D341Med (cell line): Measurements from ENCODE around the gene RAD51B.
"Not testable (repeated sequence)": the region's sequence is repeated elsewhere in the genome, so short reads cannot be mapped to it uniquely, and the experiment has no call there.

Experiments used
- DNase-seq: peaks from one replicate; pipeline ENCODE4 v3.0.0; 2012; ENCODE audit warnings: low spot score

Gene RAD51B

DNA sequence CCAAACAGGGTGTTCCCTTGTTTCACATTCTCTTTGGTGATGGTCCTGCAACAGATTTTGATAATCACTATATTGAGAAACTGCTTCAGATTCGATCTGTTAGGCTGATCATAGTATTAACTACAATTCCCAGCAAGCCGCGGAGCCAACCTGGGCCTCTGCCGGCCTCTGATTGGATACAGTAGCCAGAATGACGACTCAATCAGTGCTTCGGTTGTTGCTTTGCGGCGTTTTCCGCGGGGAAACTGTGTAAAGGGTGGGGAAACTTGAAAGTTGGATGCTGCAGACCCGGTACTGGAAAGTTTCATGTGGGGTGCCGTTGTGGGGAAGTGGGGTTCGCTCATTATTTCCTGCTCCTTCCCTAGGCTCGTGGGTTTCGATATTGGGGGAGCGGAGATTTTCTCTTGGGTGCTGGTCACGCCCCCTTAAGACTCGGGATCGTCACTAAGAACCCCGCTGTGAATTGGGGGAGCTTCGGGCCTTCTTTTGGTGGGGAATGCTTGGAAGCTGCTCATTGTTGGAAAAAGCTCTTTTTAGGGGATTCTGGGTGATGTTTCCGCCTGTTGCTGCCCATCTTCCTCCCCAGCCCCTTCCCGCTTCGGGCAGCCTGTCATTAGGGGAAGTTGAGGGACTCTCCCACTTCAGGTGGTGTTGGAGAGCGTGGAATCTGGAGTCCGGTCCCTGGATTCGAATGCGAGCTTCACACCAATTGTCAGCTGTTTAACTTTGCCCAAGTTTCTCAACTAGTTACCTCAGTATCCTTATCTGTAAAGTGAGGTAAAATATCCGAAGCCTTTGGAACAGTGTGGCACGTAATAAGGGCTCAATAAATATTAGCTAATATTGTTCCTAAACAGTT, at the start of gene RAD51B:
TSS of gene RAD51B (plus strand) at position 217 of the 859 bp plus-strand sequence.
- DNase-seq = peak; percentile 90

DNA sequence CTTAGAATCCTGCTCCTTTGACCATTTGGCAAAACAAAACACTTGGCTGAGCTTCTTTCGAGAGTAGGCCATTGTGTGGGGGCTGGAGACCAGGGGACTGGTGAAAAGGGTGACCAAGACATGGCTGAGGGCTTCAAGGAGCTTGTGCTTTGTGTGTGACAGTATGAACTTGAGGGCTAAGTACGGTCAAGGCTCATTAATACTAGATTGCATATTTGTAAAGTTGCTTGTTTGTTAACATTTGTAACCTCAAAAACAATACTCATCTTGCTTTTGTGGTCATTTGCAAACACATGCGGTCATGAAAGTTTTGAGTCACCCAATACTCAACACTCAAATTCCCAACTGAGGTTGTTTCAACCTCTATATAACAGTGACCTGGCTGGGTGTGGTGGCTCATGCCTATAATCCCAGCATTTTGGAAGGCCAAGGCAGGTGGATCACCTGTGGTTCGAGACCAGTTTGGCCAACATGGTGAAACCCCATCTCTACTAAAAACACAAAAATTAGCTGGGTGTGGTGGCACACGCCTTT, 45.7 kb upstream of the RAD51B start:
- no peak for DNase-seq

- no peak for DNase-seq
These were observed 42.8 kb upstream of the RAD51B start for GRCh38 chr14:67776653-67777322.

- no peak for DNase-seq
These were observed 40.8 kb upstream of the RAD51B start for GRCh38 chr14:67778792-67779191.

GRCh38 chr14:67782090-67782489, 37.5 kb upstream of the RAD51B start:
- no peak for DNase-seq

DNA sequence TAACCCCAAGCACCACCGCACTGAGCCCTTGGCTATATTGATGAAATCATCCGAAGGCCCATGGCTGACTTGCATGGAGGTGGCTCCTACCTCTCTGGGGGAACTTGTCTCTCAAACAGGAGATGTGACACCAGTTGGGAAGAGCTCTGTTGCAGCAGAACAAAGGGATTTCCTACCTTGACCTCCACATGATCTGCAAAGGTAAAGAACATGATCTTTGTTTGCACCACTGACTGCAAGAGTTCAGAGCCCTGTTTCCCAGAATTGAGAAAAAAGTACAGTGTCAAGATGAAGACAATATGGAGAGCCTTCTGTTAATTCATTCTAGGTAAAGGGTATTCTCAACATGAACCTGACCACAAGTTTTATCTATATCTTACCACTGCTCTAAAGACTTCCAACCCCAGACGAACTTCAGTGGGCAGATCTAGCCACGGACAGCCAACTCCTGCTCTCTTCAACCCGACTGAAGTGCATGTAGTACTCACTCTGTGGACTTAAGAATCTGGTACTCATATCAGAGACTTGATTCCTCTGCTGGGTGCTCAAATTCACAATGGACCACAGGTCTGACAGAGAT, 35.2 kb upstream of the RAD51B start:
- DNase-seq = no peak

GRCh38 chr14:67785270-67786109, 34.1 kb upstream of the RAD51B start:
- DNase-seq = no peak

GRCh38 chr14:67787673-67788072, 31.9 kb upstream of the RAD51B start:
- DNase-seq = no peak

DNA sequence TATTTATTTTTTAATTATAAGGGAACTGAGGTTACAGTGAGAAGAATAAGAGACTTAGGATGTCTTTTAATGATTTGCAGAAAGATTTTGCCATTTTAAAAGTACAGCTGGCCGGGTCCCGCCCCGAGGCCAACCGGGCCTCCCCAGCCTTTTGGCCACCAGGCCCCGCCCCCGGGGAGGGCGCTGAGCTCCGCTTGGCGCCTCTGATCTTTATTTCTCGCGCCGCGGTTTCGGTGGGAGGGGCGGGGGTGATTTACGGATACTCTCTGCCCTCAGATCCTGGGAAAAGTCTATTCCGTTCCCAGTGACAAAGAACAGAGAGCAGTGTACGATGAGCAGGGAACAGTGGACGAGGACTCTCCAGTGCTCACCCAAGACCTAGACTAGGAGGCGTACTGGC, 20.8 kb upstream of the RAD51B start:
- no peak for DNase-seq

- DNase-seq = no peak
These were observed 18.8 kb upstream of the RAD51B start for GRCh38 chr14:67800743-67801142.

DNA sequence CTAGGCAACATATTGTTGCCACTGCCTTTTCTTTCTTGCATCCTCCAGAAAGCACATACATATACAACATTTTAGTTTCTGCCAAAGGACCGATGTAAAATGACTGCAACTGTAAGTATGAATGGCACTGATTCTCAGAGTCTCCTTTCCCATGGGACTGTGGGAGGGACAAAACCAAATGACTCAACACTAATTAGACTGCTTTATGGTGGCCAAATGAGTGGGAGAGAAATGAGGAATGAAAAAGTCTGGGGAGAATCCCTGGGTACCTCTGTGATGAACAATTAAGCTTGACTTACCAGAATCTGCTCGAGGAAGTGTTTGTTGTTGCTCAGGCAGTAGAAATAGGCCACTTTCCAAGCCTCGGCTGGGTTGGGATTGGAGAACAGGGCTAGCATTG, 13.3 kb upstream of the RAD51B start:
- no peak for DNase-seq

DNA sequence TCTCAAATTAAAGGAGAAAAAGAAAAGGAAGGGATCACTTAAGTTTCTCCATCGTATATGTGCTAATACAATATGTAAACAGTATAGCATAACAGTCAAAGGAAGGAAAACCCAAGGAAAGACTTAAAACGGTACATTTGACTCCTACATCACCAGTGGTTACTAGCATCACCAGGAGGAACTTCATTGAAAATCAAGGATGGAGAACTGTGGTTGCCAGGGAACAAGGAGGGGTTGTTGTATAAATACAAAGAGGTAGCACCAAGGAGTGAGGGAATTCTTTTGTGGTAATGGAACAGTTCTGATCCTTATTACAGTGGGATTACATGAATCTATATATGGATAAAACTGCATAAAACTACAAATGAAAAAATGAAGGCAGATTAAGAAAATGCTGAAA, 4.8 kb upstream of the RAD51B start:
- no peak for DNase-seq

DNA sequence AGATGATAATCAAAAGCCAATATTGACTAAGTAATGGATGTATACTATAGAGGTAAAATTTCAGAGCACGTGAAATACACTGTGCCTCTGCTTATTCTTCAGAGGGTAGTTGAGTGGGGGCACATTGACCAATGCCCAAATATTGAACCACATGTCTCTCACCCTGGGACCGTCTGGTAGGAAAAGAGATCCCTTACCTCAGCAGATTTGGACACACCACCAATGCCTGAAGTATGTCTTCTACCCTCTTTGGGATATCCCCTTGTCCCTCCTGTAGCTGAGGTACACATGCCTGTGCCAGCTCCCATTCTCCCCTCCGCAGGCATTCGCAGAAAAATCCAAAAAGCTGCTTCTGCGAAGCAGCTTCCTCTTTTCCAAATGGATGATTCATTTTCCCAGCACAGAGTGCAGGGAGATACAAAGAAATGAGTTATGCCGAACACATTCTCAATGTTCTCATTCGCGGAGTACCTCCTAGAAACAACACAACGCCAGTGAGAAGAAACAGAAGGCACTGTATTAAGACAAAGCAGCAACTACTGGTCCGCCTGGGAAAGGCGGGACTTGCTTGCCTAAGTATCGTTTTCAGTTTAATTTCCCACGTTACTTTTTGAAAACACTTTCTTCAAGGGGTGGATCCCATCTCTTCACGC, 3.9 kb upstream of the RAD51B start:
- no peak for DNase-seq

DNA sequence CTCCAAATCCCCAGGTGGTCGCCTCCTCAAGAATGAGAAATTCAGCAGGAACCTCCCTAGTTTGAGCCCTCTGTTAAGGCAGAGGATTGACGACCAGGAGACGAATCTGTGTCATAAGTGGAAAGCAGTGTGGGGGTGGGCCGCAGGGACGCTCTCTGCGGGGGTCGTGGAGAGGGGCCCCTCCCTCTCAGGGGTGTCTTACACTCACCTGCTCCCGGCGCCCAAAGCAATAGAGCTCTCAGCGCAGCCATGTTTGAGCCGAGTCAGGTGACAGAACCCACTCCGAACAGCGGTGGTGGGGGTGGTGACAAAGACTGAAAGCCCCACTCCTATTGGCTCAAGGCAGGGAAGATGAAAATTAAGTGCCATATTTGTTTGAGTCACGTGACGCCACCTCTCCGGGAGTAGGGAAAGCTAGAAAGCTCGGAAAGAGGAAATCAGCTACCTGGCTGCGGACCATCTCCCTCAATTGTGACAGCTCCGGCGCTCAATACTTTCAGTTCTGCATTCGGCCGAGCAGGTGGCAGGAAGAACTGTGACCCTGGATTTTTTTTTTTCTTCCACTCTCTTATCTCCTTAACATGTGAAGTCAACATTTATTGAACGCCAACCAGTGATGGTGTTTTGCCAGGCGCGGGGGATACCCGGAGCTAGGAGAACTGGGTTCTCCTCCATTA, 3.1 kb upstream of the RAD51B start, which contains the start of gene ZFYVE26:
TSS of gene ZFYVE26 (minus strand) at position 265 of the 677 bp plus-strand sequence. CDS start 627 bp downstream, outside the sequence.
- peak; percentile 92 for DNase-seq

GRCh38 chr14:67817750-67818438, 1.7 kb upstream of the RAD51B start:
- no peak for DNase-seq

GRCh38 chr14:67818476-67818875, 1.1 kb upstream of the RAD51B start:
- DNase-seq = not testable (repeated sequence)

DNA sequence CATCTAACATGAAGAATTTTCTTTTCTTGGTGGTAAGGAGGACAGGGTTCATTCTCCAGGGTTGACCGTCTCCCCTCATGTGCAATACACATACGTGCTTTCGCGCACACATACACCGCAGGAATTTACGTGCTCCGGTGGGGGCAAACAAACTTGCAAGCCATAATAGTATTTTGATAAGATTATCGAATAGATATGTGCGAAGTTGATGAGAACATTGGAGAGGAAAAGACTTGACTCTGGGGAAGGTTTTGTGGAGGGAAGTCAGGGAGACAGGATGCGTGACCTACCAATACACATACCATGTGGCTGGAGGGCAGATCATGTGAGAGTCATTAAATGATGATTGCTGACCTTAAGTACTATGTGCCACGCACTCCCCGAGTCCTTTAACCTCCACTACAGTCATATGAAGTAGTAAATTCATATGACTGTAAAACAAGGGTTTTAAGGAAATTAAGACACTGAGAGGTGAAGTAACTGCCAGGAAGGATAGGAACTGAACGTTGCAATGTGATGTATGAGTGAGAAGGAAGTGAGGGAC, 921 bp downstream of the RAD51B start:
- DNase-seq = no peak

GRCh38 chr14:67821121-67821520, 1.5 kb downstream of the RAD51B start:
- DNase-seq = no peak

DNA sequence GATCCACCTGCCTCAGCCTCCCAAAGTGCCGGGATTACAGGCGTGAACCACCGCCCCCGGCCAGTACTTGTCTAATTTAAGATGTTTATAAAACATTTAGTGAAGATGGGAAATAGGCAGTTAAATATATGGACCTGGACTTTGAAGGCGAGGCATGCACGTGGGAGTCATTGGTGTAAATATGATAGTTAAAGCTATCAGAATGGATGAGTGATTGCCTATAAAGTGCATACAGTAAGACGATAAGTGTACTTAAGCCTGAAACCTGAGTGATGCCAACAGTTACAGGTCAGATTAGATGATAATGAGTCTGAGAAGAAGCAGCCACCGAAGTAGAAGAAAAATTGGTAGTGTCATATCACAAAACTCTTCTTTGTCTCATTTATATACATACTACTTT, 11.5 kb downstream of the RAD51B start:
- no peak for DNase-seq

DNA sequence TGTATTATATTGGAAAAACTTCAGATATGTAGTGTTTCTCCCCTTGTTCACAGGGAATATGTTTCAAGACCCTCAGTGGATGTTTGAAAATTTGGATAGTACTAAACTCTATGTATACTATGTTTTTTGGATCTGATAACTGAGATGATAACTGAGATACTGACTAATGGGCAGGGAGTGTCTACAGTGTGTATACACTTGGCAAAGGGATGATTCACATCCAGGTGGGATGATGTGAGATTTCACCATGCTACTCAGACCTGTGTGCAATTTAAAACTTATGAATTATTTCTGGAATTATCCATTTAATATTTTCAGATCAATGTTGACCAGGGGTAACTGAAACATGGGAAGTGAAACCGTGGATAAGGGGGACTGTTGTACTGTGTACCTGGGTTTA, 13.8 kb downstream of the RAD51B start:
- DNase-seq = no peak
